ENCODE measurements around the gene TTC17. TPM values are rescaled to one million over a fixed set of nuclear protein-coding genes. Genes with fewer than 3 reads are reported as not detected.

TTC17 gene, protein sequence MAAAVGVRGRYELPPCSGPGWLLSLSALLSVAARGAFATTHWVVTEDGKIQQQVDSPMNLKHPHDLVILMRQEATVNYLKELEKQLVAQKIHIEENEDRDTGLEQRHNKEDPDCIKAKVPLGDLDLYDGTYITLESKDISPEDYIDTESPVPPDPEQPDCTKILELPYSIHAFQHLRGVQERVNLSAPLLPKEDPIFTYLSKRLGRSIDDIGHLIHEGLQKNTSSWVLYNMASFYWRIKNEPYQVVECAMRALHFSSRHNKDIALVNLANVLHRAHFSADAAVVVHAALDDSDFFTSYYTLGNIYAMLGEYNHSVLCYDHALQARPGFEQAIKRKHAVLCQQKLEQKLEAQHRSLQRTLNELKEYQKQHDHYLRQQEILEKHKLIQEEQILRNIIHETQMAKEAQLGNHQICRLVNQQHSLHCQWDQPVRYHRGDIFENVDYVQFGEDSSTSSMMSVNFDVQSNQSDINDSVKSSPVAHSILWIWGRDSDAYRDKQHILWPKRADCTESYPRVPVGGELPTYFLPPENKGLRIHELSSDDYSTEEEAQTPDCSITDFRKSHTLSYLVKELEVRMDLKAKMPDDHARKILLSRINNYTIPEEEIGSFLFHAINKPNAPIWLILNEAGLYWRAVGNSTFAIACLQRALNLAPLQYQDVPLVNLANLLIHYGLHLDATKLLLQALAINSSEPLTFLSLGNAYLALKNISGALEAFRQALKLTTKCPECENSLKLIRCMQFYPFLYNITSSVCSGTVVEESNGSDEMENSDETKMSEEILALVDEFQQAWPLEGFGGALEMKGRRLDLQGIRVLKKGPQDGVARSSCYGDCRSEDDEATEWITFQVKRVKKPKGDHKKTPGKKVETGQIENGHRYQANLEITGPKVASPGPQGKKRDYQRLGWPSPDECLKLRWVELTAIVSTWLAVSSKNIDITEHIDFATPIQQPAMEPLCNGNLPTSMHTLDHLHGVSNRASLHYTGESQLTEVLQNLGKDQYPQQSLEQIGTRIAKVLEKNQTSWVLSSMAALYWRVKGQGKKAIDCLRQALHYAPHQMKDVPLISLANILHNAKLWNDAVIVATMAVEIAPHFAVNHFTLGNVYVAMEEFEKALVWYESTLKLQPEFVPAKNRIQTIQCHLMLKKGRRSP
- total RNA-seq = 135 to 147 TPM (median 143 TPM) in 3 replicates

- H3K27ac Mint-ChIP-seq = peak within 1 kb of the TSS; percentile 100
- peaks cover 27% of the 10 kb centered on the region for H3K4me1 Mint-ChIP-seq
- peak; percentile 83 to 91 for DNase-seq (ENCODE audit: low spot score in 2 of 2, unreplicated experiment in 2 of 2)
- TF ChIP-seq CTCF (IDR thresholded peaks at IDR 0.05; ENCODE audit: unreplicated experiment) = no peak
- peak within 1 kb of the TSS; percentile 99 for H3K4me3 Mint-ChIP-seq
- peaks cover 5% of the 10 kb centered on the region for H3K36me3 Mint-ChIP-seq
- H3K27me3 Mint-ChIP-seq (ENCODE audit: low read depth) = no peaks in the 10 kb centered on the region
- H3K9me3 Mint-ChIP-seq = no peaks in the 10 kb centered on the region
Observed at GRCh38 chr11:43358801-43359421, at the start of gene TTC17. Gene TTC17 (plus strand): TSS chr11:43358920. CDS start chr11:43358955, 35 bp downstream.

- H3K27me3 Mint-ChIP-seq (ENCODE audit: low read depth) = peaks cover 2% of the 10 kb centered on the region
- H3K9me3 Mint-ChIP-seq = no peaks in the 10 kb centered on the region
- H3K4me1 Mint-ChIP-seq = peaks cover 27% of the 10 kb centered on the region
- peak within 1 kb of the TSS; percentile 96 for H3K27ac Mint-ChIP-seq
- no peaks in the 10 kb centered on the region for H3K36me3 Mint-ChIP-seq
- peak; percentile 51 for TF ChIP-seq CTCF (IDR thresholded peaks at IDR 0.05; ENCODE audit: unreplicated experiment)
- H3K4me3 Mint-ChIP-seq = peak within 1 kb of the TSS; percentile 86
- peak; percentile 79 to 90 for DNase-seq (ENCODE audit: low spot score in 2 of 2, unreplicated experiment in 2 of 2)
Observed at GRCh38 chr11:43311791-43312607, 46.7 kb upstream of the TTC17 start, which contains the start of gene API5. Gene API5 (plus strand): TSS chr11:43311996. CDS start chr11:43312128, 132 bp downstream.

GRCh38 chr11:43315966-43316365, 42.8 kb upstream of the TTC17 start:
- Mint-ChIP-seq H3K27me3 (ENCODE audit: low read depth) (no peaks in the 10 kb centered on the region), H3K4me3 (no peak overlapping the region), H3K4me1 (peaks cover 27% of the 10 kb centered on the region), H3K9me3 (no peaks in the 10 kb centered on the region), H3K36me3 (peaks cover 3% of the 10 kb centered on the region), H3K27ac (no peak overlapping the region)
- no peak for TF ChIP-seq CTCF (IDR thresholded peaks at IDR 0.05; ENCODE audit: unreplicated experiment)
- no peak for DNase-seq (ENCODE audit: low spot score in 2 of 2, unreplicated experiment in 2 of 2)

DNA sequence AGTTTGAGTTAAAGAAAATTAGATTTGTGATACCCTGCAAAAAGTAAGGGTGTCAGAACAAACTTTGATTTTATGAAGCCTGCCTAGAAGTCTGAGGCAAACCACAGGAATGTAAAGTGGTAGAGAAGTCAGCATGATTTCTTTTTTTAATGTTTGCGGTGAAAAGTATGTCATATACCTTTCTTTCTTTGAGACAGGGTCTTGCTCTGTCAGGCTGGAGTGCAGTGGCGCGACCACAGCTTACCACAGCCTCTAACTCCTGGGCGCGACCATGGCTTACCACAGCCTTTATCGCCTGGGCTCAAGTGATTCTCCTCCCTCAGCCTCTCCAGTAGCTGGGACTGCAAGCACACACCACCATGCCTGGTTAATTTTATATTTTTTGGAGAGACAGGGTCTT, 42.3 kb upstream of the TTC17 start:
- Mint-ChIP-seq H3K4me1 (peaks cover 26% of the 10 kb centered on the region), H3K36me3 (peaks cover 5% of the 10 kb centered on the region), H3K9me3 (no peaks in the 10 kb centered on the region), H3K27ac (no peak overlapping the region), H3K4me3 (no peak overlapping the region), H3K27me3 (ENCODE audit: low read depth) (no peaks in the 10 kb centered on the region)
- DNase-seq (ENCODE audit: low spot score in 2 of 2, unreplicated experiment in 2 of 2) = no peak
- no peak for TF ChIP-seq CTCF (IDR thresholded peaks at IDR 0.05; ENCODE audit: unreplicated experiment)

Measured in mesothelial cell of epicardium (in vitro differentiated cells).